Hypothalamus (tissue), 51 donors: ENCODE data around the gene TVP23A.
"Not testable (repeated sequence)": the region's sequence is repeated elsewhere in the genome, so short reads cannot be mapped to it uniquely, and the experiment has no call there.

ENCODE experiments used
- DNase-seq, 51 donors: peaks; one replicate each; lab custom pipeline; 2025; lab: John Stamatoyannopoulos, UW

The TVP23A gene

DNA sequence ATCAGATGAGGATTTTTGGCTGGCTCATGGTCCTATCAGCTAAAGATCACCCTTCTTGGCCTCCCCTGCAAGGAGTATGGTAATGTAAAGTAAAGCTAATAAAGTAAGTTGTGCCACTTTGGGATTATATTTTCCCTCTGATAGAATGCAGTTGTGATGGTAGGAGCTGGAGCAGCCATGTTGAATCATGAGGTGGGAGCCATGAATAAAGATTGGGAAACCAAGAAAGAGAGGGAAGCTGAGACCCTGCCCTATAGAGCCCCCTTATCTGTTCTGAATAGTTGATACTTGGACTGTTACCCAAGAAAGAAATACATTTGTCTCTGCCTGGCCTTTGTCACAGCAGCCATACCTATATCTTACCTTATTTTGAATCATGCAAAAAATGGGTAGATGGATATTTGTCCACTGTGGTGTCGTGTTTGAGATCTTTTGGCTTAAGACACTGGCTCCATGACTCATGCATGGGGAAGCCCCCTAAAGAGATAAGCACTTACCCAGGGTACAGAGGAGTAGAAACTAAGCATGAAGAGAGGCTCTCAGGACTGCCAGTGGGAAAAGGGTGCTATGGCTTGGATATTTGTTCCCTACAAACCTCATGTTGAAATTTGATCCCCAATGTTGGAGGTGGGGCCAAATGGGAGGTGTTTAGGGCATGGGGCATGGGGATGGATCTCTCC, 17.7 kb upstream of the TVP23A start:
- DNase-seq: no peak

DNA sequence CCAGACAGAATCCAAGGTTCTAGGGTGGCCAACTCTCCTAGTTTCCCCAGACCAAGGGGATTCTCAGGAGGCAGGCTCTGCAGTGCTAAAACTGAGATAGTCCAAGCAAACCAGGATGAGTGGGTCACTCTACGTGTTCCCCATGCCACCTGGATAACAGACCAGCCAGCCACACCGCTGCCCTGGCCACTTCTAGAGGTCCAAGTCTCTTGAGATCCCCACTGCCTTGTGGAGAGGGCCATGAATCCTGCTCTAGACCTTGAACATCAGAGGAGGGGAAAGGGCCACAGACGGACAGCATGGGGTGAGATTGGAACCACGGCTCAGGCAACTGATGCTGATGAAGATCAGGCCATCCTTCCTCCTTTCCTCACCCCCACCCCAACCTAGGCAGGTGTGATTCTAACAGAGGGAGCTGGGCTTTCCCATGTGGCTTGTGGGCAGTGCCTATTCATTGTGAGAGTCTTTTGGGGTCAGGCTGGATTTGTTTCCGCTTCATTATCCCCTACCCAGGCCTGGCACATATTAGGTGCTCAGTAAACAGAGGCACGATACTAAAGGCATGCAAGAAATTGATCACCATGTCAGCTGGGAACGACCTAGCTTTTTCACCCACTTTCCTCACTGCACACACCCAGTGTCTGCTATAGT, 16.8 kb upstream of the TVP23A start:
- DNase-seq: no peak

DNA sequence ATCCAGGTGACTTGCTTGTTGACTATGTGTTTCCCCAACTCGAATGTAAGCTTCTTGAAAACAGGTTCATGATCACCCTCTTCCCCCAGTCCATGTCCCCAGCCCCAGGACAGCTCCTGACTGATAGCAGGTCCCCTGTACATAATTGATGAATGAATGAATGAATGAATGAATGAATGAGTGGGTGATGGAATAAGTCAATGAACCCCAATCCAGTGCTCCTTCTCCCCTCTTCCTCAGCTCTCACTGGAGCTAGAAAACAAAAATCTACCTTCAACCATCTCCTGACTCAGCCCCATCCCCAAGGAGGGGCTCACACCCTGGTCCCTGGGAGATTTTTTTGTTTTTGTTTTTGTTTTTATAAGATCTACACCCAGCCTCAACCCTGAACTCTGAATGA, 16.2 kb upstream of the TVP23A start:
- DNase-seq: no peak

DNA sequence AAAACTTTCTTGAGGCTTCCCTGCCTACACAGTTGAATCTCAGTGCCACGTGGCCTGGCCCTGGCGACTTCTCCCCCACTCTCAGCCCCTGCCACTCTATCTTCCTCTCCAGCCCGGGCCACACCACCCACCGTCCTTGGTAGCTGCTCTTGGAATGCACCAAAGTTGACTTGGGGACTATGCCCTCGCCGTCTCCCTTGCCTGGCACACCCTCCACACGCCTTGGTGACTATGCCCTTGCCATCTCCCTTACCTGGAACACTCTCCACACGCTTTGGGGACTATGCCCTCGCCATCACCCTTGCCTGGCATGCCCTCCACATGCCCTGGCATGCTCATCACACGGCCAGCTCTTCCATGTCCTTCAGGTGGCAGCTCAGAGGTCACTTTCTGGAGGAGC, 15.5 kb upstream of the TVP23A start:
- DNase-seq: no peak

DNA sequence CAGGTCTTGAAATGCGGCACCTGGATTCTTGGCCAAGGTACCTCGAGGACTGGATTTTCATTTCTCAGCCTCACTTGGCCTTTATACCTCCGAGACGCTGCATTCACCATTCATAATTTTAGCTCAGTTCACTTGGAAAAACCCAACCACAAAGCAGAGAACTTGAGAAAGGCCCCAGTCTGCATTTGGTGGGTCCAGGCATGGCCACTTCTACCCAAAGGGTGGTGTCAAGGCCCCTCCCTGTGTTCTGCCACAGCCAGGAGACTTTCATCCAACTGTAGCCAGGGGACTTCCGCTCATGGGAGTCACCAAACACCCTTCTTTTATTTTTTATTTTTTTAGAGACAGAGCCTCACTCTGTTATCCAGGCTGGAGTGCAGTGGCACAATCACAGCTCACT, 14.7 kb upstream of the TVP23A start:
- DNase-seq: no peak

DNA sequence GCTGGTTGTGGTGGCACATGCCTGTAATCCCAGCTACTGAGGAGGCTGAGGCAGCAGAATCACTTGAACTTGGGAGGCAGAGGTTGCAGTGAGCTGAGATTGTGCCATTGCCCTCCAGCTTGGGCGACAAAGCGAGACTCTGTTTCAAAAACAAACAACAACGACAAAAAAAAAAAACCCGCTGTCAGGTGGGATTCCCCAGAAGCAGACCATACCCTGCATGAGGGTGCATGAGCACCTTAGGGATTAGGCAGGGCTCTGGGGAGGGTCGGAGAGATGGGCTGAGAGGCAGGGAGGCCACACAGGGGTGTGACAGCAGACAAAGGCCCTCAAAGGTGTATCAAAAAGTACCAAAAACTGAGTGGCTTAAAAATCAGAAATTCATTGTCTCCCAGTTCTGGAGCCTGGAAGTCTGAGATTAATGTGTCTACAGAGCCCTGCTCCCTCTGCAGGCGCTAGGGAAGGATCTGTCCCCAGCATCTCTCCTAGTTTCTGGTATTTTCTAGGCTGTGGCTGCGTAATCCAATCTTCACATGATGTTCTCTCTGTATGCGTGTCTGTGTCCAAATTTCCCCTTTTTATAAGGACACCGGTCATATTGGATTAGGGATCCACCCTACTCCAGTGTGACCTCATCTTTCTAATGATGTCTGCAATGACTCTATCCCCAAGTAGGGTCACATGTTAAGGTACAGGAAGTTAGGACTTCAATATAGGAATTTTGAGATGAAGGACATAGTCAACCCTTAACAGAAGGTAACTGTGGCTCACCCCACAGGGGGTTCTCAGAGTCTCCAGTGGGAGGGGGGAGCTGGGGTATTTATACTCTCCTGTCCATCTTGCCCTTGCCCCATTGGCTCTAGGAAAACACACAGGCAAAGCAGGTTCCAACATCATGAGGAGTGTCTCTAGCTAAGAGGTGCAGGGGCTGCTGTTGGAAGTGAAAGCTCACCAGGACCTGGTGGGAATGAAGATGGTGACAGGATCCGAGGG, 13.6 kb upstream of the TVP23A start:
- DNase-seq: no peak

DNA sequence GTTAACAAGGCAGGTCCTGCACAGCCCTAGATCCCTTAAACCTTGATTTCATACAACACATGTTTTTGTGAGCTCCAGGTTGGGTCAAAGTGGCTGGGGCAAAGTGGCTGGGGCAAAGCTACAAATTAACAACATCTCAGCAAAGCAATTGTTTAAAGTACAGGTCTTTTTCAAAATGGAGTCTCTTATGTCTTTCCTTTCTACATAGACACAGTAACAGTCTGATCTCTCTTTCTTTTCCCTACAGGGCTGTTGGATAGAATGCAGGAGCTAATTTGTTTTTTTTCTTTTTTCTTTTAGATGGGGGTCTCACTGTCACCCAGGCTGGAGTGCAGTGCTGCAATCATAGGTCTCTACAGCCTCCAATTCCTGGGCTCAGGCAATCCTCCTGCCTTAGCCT, 11.6 kb upstream of the TVP23A start:
- DNase-seq: not testable (repeated sequence)

DNA sequence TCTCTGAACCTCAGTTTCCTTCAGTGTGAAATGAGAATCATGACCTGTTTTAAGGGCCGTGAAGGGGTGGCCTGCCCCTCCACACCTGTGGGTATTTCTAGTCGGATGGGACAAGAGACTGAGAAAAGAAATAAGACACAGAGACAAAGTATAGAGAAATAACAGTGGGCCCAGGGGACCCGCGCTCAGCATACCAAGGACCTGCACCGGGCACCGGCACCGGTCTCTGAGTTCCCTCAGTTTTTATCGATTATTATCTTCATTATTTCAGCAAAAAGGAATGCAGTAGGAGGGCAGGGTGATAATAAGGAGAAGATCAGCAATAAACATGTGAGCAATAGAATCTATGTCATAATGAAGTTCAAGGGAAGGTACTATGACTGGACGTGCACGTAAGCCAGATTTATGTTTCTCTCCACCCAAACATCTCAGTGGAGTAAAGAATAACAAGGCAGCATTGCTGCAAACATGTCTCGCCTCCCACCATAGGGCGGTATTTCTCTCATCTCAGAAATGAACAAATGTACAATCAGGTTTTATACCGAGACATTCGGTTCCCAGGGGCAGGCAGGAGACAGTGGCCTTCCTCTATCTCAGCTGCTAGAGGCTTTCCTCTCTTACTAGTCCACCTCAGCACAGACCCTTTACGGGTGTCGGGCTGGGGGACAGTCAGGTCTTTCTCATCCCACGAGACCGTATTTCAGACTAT, 10.9 kb upstream of the TVP23A start:
- not testable (repeated sequence) for DNase-seq

DNA sequence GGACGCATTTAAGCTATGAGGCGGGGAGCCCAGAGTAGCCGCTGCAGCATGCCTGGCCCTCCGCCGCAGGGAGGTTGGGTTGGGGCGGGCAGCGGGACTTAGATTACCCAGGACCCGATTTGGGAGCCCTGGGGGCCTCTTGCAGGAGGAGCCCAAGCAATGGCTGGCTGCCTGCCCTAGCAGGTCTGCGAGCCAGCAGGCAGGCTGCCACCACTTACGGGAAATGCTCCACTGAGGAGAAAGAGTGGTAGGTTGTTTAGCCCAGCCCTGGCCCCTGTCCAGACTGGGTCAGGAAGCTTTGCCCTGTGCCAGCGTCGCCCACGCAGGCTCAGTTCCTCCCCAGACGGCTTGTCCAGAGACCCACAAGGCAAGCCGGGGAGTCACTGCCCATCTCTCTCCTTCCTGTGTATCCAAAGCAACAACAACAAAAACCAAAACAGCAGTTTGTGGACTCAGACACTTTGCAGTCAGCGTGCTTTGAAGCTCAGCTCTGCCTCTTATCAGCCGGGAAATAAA, 10.3 kb upstream of the TVP23A start:
- DNase-seq: peak; percentile 16 to 93 (median 80)

DNA sequence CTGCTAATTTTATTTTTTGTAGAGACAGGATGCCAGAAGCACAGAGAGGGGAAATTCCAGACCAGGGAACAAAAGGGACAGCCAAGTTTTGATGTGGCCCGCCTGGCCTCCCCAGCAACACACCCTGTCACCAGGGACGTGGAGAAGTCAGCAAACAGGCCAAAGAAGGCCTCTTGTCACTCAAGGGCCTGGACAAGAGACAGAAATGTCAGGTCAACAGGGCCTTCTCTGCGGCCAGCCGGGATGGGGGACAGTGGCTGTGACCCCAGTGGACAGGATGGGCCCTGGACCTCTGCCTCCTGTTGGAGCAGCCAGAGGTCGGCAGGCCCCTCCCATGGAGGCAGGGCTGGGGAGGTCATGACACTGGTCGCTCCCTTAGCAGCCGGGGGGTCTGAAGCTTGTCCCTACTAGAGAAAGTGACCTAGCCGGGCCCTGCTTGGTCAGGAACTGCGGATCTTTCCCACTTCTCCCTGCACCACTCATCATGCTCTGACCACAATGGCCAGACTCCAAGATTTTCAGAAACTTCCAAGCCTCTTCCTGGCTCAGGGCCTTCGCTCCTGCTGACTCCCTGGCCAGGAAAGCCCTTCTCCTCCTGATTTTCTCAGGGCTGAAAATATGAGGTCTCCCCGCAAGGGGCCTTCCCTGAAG, 9.2 kb upstream of the TVP23A start:
- peak in 38 of 51 donors; percentile 7 to 67 (median 28) for DNase-seq

DNA sequence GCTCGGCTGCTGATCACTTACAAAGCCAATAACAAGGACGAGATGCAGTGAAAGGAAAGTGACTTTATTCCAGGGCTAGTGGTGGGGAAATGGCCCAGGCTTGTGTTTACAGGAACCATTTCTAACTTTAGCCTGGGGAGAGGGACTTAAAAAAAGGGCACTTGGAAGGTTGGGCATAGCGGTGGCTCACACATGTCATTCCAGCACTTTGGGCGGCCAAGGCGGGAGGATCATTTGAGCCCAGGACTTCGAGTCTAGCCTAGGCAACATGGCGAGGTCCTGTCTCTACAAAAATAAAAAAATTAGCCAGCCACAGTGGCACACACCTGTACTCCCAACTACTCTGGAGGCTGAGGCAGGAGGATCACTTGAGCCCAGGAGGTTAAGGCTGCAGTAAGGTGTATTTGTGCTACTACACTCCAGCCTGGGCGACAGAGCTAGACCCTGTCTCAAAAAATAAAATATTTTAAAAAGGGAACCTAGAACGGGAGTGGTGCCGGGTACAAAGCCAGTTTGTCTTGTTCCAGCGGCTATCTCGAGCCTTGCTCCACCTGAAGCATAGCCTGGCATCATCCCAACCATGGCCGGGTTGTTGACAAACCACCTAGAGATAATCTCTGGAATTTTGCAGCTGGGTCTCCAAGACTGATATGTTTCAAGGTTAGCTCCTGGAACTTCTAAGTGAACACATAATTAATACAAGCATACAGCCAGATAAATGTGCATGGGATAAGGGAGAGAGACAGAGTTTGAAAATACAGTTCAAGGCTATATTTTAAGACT, 5.7 kb upstream of the TVP23A start:
- no peak for DNase-seq

DNA sequence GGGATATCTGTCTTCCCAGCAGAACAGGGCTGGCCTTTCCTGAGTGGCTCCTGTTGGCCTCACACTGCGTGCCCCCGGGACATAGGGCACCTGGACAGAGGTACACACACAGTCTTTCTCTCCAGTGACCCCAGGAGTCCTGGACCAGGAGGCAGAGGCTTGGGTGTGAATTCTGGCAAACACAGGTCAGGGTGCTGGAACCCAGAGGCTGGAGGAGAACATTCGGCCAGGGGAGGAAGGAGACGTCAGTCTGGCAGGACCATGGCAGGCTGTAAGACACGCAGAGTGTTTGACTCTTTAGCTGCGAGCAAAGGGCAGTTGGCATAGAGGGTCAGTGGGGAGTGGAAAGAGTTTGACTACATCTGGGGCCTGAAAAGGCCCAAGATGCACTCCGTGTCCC, 4.1 kb upstream of the TVP23A start:
- DNase-seq: no peak

DNA sequence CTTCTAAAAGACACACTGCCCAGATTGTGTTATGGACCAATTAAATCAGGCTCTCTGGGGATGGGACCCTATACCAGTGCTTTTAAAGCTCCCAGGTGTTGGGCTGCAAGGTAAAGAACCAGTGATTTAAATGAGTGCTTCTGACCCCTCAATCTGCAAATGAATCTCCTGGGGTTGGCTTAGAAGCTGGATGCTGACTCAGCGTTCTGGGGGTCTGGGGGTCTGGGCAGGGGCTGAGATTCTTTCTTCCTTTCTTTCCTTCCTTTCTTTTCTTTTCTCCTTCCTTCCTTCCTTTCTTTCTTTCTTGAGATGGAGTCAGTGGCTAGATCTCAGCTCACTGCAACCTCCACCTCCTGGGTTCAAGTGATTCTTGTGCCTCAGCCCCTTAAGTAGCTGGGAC, 2.0 kb upstream of the TVP23A start:
- DNase-seq: no peak

DNA sequence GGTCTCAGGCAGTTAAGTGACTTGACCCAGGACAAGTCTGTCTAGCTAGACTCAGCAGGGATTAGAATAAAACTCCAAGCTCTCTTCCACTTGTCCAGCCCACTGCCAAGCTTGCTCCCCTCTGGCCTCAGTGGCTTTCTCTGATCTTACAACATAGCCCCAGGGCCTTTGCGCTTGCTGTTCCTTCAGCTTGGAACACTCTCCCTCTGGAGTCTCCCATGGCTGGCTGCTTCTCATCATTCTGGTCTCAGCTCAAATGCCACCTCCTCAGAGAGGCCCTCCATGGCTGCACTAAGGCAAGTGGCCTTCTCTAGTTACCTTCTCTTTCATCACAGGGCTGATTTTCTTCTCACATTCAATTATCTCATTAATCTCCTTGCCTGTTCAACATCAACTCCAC, 1.1 kb downstream of the TVP23A start:
- DNase-seq: no peak

DNA sequence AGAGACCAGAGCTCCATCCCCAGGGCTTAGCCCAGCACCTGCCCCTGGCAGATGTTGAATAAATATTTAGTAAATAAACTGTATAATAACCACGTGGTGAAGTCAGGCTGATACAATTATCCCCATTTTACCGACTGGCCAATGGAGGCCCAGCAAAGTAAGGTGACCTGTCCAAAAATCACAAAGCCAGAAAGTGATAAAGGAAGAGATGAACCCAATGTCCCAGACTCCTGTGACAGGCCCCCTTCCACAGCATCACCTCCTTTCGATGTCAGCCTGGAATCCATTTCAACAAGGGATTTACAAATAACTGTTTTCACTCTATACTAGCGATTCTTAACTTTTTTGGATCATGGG, 5.5 kb downstream of the TVP23A start:
- no peak for DNase-seq

DNA sequence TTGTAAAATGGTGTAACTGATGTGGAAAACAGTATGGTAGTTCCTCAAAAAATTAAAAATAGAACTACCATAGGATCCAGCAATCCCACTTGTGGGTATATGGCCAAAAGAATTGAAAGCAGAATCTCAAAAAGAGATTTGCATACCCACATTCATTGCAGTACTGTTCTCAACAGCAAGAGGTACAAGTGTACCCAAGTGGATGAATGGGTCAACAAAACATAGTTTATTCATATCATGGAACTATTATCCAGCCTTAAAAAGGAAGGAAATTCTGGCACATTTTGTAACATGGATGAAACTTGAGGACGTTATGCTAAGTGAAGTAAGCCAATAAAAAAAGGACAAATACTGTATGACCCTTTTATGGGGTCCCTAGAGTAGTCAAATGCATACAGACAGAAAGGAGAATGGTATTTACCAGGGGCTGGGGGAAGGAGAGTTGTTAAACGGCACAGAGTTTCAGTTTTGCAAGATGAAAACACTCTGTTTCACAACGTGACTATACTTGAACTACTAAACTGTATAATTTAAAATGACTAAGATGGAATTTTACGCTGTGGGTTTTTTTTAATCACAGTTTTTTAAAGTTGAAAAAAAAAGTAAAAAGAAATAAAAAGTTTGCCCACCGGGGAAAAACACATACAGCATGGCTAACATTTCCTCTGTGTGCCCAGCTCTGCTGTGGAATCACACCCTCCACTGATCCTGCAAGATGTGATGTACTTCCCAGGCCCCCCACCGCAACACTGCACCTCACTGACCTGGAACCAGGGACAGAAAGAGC, 6.1 kb downstream of the TVP23A start:
- DNase-seq: no peak

DNA sequence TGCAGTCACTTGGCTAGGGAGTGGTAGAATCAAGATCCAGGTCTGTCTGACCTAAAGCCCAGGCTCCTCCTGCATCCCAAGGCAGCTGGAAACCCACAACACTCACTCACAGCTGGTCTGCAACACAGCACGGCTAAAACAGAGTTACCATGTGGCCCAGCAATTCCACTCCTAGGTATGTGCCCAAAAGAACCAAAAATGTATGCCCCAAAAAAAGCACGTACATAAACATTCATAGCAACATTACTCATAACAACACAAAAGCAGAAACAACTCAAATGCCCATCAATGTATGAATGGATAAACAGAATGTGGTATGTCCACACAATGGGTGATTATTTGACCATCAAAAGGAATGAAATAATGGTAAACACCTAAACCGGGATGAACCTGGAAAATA, 8.9 kb downstream of the TVP23A start:
- no peak for DNase-seq

DNA sequence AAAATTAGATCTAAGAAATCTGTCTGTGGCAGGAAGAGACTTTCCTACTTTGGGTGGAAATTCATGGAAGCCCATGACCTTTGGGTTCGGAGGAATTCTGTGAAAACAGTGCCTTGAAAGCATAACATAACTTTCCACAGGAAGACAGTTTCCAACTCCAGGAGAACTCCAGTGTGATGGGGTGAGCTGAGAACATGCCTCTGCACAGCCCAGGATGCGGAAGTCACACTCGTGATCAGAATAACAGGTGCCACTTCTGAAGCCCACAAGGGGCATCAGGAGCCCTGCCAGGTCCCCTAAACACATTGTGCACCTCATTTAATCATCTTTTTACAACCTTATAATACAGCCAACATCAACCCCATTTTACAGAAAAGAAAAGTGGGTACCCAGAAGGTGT, 9.7 kb downstream of the TVP23A start:
- no peak for DNase-seq

DNA sequence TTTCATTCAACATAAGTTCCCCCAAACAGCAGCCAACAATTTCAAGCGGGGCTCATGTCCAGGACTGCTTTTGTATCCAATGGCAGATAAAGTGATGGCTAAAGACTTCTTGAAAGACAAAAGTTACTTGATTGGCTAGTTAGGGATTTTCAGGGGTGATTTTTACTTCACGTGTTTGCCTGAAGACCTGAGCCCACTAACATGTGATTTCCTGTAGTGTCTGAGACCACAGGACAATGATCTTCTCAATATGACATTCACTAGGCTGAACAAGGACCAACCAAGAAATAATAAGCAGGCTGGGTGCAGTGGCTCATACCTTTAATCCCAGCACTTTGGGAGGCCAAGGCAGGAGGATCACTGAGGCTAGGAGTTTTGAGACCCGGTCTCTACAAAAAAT, 10.4 kb downstream of the TVP23A start:
- no peak for DNase-seq
